Endothelial cell of umbilical vein (primary cell): ENCODE results near the gene CWC25. TPM values are rescaled to one million over a fixed set of nuclear protein-coding genes. Genes with fewer than 3 reads are reported as not detected.

Experiments
- BruUV-seq: library from RNA; stranded (reverse); fragments of 400-500 nt; replicated peaks from 2 replicates; lab custom pipeline; 2021; lab: Mats Ljungman, UMichigan
- CTCF ChIA-PET: fragments of 300-600, 350-600 bp; sonication (Branson Sonifier 250); formaldehyde crosslinking; loops from one replicate; lab custom pipeline; 2021; ENCODE audit warnings: antibody characterized with exemption, inconsistent platforms; lab: Charles Lee
- POLR2A ChIA-PET: fragments of 300-600, 350-600 bp; sonication (Branson Sonifier 250); formaldehyde crosslinking; loops from one replicate; lab custom pipeline; 2021; ENCODE audit warnings: antibody characterized with exemption, inconsistent platforms; lab: Charles Lee
- DNase-seq: peaks from one replicate; pipeline ENCODE4 v3.0.0-alpha.2; 2011; ENCODE audit warnings: low read depth, low spot score
- FAIRE-seq: peaks from 2 replicates; lab custom pipeline; 2011; peaks lifted over from hg19 to GRCh38; lab: Jason Lieb, UNC
- H2AFZ ChIP-seq: 2 replicates; pipeline ENCODE4 v1.6.0; 2012; ENCODE audit warnings: low read depth, low read length, control low read depth, inconsistent platforms
- H3K27ac ChIP-seq: 2 replicates; pipeline ENCODE4 v1.5.1; 2011; ENCODE audit warnings: low read depth, mild to moderate bottlenecking, control low read depth, low read length, moderate library complexity; ENCODE audit not compliant: insufficient read depth
- H3K27me3 ChIP-seq, 2 experiments: 2 replicates each; pipeline versions ENCODE4 v1.6.0 to v1.6.1; 2011; ENCODE audit warnings: low read length in 2 of 2, mixed read lengths in 1 of 2; ENCODE audit not compliant: control insufficient read depth in 2 of 2, insufficient read depth in 2 of 2
- H3K36me3 ChIP-seq, 2 experiments: 2 replicates in 1 of 2; 3 replicates in 1 of 2; pipeline ENCODE4 v1.5.1; 2011; ENCODE audit warnings: low read length in 2 of 2, mild to moderate bottlenecking in 1 of 2, moderate library complexity in 1 of 2; ENCODE audit not compliant: control insufficient read depth in 2 of 2, insufficient read depth in 2 of 2; ENCODE audit errors: extremely low read depth in 1 of 2
- H3K4me1 ChIP-seq: 3 replicates; pipeline ENCODE4 v1.5.1; 2011; ENCODE audit warnings: mild to moderate bottlenecking, low read length; ENCODE audit not compliant: control insufficient read depth, insufficient read depth; ENCODE audit errors: extremely low read depth
- H3K4me2 ChIP-seq: 2 replicates; pipeline ENCODE4 v1.6.1; 2011; ENCODE audit warnings: low read length, control low read depth, mixed read lengths; ENCODE audit not compliant: insufficient read depth
- H3K4me3 ChIP-seq, 3 experiments: fragments of 200-600 bp in 1 of 3; sonication (generic), shearing (Covaris generic) in 1 of 3; replicated peaks in 1 of 3; 2 replicates each; pipeline ENCODE4 v1.5.1; 2011 to 2016; ENCODE audit warnings: control low read depth in 3 of 3, low read length in 3 of 3, mild to moderate bottlenecking in 2 of 3, inconsistent platforms in 1 of 3, low read depth in 1 of 3, moderate library complexity in 1 of 3; ENCODE audit not compliant: insufficient read depth in 1 of 3
- H3K79me2 ChIP-seq: 2 replicates; pipeline ENCODE4 v1.6.0; 2012; ENCODE audit warnings: low read length, inconsistent platforms; ENCODE audit not compliant: control insufficient read depth, insufficient read depth
- H3K9ac ChIP-seq: replicated peaks from 2 replicates; pipeline ENCODE3; 2011; ENCODE audit warnings: low read length, control low read depth; ENCODE audit not compliant: insufficient read depth; ENCODE audit errors: extremely low read depth
- H3K9me1 ChIP-seq: replicated peaks from 3 replicates; pipeline ENCODE4 v1.6.0; 2011; ENCODE audit warnings: mild to moderate bottlenecking, low read length; ENCODE audit not compliant: control insufficient read depth, insufficient read depth; ENCODE audit errors: extremely low read depth
- H3K9me3 ChIP-seq: replicated peaks from 2 replicates; pipeline ENCODE4 v1.5.1; 2012; ENCODE audit warnings: low read length, inconsistent platforms; ENCODE audit not compliant: control insufficient read depth, insufficient read depth
- H4K20me1 ChIP-seq: replicated peaks from 2 replicates; pipeline ENCODE3; 2011; ENCODE audit warnings: mild to moderate bottlenecking, low read length; ENCODE audit not compliant: control insufficient read depth, insufficient read depth; ENCODE audit errors: extremely low read depth
- CTCF ChIP-seq, 2 donors: IDR thresholded peaks; 1 replicate in 1 of 2; 2 replicates in 1 of 2; pipeline ENCODE4 v1.5.1; 2011; ENCODE audit warnings: low read length in 2 of 2, mild to moderate bottlenecking in 2 of 2, moderate library complexity in 2 of 2, control low read depth in 1 of 2, inconsistent platforms in 1 of 2, low read depth in 1 of 2; ENCODE audit not compliant: insufficient read depth in 1 of 2; ENCODE audit errors: extremely low read depth in 1 of 2
- FOS ChIP-seq: IDR thresholded peaks from 2 replicates; pipeline ENCODE4 v1.6.1; 2011; ENCODE audit warnings: mild to moderate bottlenecking, low read length, moderate library complexity, borderline replicate concordance; ENCODE audit not compliant: insufficient read depth
- GATA2 ChIP-seq: IDR thresholded peaks from 2 replicates; pipeline ENCODE4 v1.7.0; 2011; ENCODE audit warnings: low read depth, mild to moderate bottlenecking, moderate library complexity, mixed read lengths, low read length; ENCODE audit not compliant: insufficient read length, insufficient read depth
- JUN ChIP-seq: IDR thresholded peaks from 2 replicates; pipeline ENCODE4 v1.6.1; 2011; ENCODE audit warnings: borderline replicate concordance, low read depth; ENCODE audit not compliant: insufficient read length, insufficient read depth
- MYC ChIP-seq: IDR thresholded peaks from one replicate; pipeline ENCODE4 v1.6.1; 2011; ENCODE audit warnings: mild to moderate bottlenecking, low read depth, low read length
- POLR2A ChIP-seq: IDR thresholded peaks from 2 replicates; pipeline ENCODE4 v1.6.1; 2012; ENCODE audit warnings: low read depth, mild to moderate bottlenecking, control low read depth, low read length
- POLR2AphosphoS5 ChIP-seq: IDR thresholded peaks from 2 replicates; pipeline ENCODE4 v1.6.1; 2012; ENCODE audit warnings: low read depth, mild to moderate bottlenecking, control low read depth, low read length, moderate library complexity; ENCODE audit not compliant: insufficient read depth
- dilution Hi-C: fragments of 300-500 bp; cut with MboI; formaldehyde crosslinking; loops from one replicate; pipeline ENCODE4 v1.15.0; 2019; ENCODE audit warnings: low sequenced_read_pairs; ENCODE audit not compliant: extremely low pct_ligation_motif_present
- intact Hi-C: fragments of 100-400 bp; cut with micrococcal nuclease; formaldehyde crosslinking; loops from one replicate; pipeline ENCODE4 v1.10.0; 2022
- polyA plus RNA-seq, 4 experiments: library from polyadenylated mRNA; depleted of rRNA in 3 of 4; stranded (reverse) in 3 of 4; unstranded in 1 of 4; fragments of >200 nt; gene quantifications; 2 replicates each; pipeline versions ENCODE4 v1.2.1 to v1.2.3, GENCODE V29; 2011 to 2012; ENCODE audit warnings: missing spikeins in 1 of 4
- total RNA-seq: library from RNA; stranded (reverse); gene quantifications from 2 replicates; pipeline ENCODE4 v1.2.3, GENCODE V29; 2021
- TF ChIP-seq, protein P1 (sequence below): IDR thresholded peaks from 2 replicates; pipeline ENCODE4 v1.6.1; 2011; ENCODE audit not compliant: insufficient read depth, insufficient read length

Gene CWC25
- total and polyA plus RNA-seq, 2 donors (not counting 3 experiments of a cell fraction or from before 2014, with no cell fraction given), result 13.8 to 20.0 TPM

- no peak overlapping the region for H3K4me3 ChIP-seq
- no peak overlapping the region for H3K9ac ChIP-seq
- intact Hi-C loops (loop anchor here (5.0 kb wide), 1 partner anchor 108 kb away; no protein-coding TSS in a partner anchor), dilution Hi-C loops (no loop called here)
- CTCF ChIA-PET, result interaction anchor here (1.6 kb wide), 1 partner anchor 279 kb away, joined by 5 read pairs; no protein-coding TSS in a partner anchor
- peaks cover 6 to 9% of the 10 kb centered on the region in 2 experiments for H3K36me3 ChIP-seq
- no peaks in the 10 kb centered on the region for H3K9me3 ChIP-seq
- DNase-seq (no peak), FAIRE-seq (no peak)
- H3K4me2 ChIP-seq, result no peak overlapping the region
- POLR2A ChIA-PET, result no interaction called here
- peaks cover 75% of the 10 kb centered on the region for H3K79me2 ChIP-seq
- H3K27ac ChIP-seq, result no peak overlapping the region
- no peaks in the 10 kb centered on the region for H3K27me3 ChIP-seq
- no peaks in the 10 kb centered on the region for H3K9me1 ChIP-seq
- H2AFZ ChIP-seq, result no peak overlapping the region
- no peak for TF ChIP-seq MYC
- TF ChIP-seq CTCF (IDR thresholded peaks at IDR 0.05; ENCODE audit: extremely low read depth in 1 of 2, insufficient read depth in 1 of 2, low read depth in 1 of 2, low read length in 2 of 2), result no peak
- TF ChIP-seq GATA2, result no peak
- TF ChIP-seq POLR2A, result no peak
- TF ChIP-seq, protein P1, sequence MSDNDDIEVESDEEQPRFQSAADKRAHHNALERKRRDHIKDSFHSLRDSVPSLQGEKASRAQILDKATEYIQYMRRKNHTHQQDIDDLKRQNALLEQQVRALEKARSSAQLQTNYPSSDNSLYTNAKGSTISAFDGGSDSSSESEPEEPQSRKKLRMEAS, result no peak
- TF ChIP-seq POLR2AphosphoS5, result no peak
- no peak for TF ChIP-seq FOS
- no peak for TF ChIP-seq JUN
- BruUV-seq, result no TSS peak
- peaks cover 25% of the 10 kb centered on the region for H3K4me1 ChIP-seq
- peaks cover 6% of the 10 kb centered on the region for H4K20me1 ChIP-seq
Measured at GRCh38 chr17:38873640-38874380, 48.7 kb upstream of the CWC25 start.
